Duodenal mucosa (tissue), 2 donors: ENCODE measurements around the gene CILP.

ENCODE experiments used
- H3K27ac ChIP-seq: one replicate; pipeline ENCODE4 v1.7.0; 2013; ENCODE audit warnings: low read depth, low read length
- H3K27me3 ChIP-seq, 2 donors: one replicate each; pipeline ENCODE4 v1.7.0; 2013; ENCODE audit warnings: low read length in 2 of 2, control low read depth in 1 of 2; ENCODE audit not compliant: insufficient read depth in 2 of 2, control insufficient read depth in 1 of 2
- H3K36me3 ChIP-seq, 2 donors: one replicate each; pipeline ENCODE4 v1.7.0; 2013; ENCODE audit warnings: low read length in 2 of 2, control low read depth in 1 of 2; ENCODE audit not compliant: insufficient read depth in 2 of 2, control insufficient read depth in 1 of 2
- H3K4me1 ChIP-seq, 2 donors: one replicate each; pipeline ENCODE4 v1.7.0; 2013; ENCODE audit warnings: low read length in 2 of 2, control low read depth in 1 of 2; ENCODE audit not compliant: insufficient read depth in 2 of 2, control insufficient read depth in 1 of 2
- H3K4me3 ChIP-seq, 2 donors: one replicate each; pipeline ENCODE4 v1.7.0; 2013; ENCODE audit warnings: low read length in 2 of 2, low read depth in 1 of 2
- H3K9ac ChIP-seq, 2 donors: one replicate each; pipeline ENCODE4 v1.7.0; 2013; ENCODE audit warnings: low read length in 2 of 2, low read depth in 1 of 2
- H3K9me3 ChIP-seq, 2 donors: one replicate each; pipeline ENCODE4 v1.7.0; 2013; ENCODE audit warnings: low read length in 2 of 2, control low read depth in 1 of 2; ENCODE audit not compliant: control insufficient read depth in 1 of 2

CILP gene, protein sequence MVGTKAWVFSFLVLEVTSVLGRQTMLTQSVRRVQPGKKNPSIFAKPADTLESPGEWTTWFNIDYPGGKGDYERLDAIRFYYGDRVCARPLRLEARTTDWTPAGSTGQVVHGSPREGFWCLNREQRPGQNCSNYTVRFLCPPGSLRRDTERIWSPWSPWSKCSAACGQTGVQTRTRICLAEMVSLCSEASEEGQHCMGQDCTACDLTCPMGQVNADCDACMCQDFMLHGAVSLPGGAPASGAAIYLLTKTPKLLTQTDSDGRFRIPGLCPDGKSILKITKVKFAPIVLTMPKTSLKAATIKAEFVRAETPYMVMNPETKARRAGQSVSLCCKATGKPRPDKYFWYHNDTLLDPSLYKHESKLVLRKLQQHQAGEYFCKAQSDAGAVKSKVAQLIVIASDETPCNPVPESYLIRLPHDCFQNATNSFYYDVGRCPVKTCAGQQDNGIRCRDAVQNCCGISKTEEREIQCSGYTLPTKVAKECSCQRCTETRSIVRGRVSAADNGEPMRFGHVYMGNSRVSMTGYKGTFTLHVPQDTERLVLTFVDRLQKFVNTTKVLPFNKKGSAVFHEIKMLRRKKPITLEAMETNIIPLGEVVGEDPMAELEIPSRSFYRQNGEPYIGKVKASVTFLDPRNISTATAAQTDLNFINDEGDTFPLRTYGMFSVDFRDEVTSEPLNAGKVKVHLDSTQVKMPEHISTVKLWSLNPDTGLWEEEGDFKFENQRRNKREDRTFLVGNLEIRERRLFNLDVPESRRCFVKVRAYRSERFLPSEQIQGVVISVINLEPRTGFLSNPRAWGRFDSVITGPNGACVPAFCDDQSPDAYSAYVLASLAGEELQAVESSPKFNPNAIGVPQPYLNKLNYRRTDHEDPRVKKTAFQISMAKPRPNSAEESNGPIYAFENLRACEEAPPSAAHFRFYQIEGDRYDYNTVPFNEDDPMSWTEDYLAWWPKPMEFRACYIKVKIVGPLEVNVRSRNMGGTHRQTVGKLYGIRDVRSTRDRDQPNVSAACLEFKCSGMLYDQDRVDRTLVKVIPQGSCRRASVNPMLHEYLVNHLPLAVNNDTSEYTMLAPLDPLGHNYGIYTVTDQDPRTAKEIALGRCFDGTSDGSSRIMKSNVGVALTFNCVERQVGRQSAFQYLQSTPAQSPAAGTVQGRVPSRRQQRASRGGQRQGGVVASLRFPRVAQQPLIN

GRCh38 chr15:65210770-65211481 is at the start of gene CILP:
Gene CILP (minus strand): TSS chr15:65211473. CDS start chr15:65209755, 1,718 bp downstream.
- H3K27me3 ChIP-seq = no peaks in the 10 kb centered on the region
- no peaks in the 10 kb centered on the region for H3K4me1 ChIP-seq
- H3K4me3 ChIP-seq = no peak within 1 kb of the TSS
- no peaks in the 10 kb centered on the region for H3K9me3 ChIP-seq
- H3K9ac ChIP-seq = no peak within 1 kb of the TSS
- no peak within 1 kb of the TSS for H3K27ac ChIP-seq
- no peaks in the 10 kb centered on the region for H3K36me3 ChIP-seq

DNA sequence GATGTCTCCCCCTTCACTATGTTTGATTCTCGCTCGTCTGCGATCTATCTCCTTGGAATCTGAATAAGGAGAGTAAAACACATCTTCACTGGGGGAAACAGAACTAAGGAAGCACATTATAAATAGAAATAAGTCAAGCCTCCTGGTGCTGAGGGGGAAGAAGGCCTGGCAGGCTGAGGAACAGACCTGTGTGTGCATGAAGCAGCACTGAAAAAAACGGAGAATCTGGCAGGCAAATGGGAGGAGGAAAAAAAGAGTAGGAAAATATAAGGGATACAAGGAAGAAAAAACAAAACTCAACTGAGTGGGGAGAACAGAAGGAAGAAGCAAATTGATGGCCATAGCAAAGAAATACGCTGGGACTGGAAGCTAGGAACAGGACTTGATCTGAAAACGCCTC is 49.7 kb upstream of the CILP start:
- Histone ChIP-seq H3K9me3 (no peaks in the 10 kb centered on the region), H3K4me1 (no peaks in the 10 kb centered on the region), H3K9ac (no peak overlapping the region), H3K36me3 (peaks cover 21 to 60% of the 10 kb centered on the region in 2 donors), H3K27me3 (no peaks in the 10 kb centered on the region), H3K4me3 (no peak overlapping the region), H3K27ac (no peak overlapping the region)

DNA sequence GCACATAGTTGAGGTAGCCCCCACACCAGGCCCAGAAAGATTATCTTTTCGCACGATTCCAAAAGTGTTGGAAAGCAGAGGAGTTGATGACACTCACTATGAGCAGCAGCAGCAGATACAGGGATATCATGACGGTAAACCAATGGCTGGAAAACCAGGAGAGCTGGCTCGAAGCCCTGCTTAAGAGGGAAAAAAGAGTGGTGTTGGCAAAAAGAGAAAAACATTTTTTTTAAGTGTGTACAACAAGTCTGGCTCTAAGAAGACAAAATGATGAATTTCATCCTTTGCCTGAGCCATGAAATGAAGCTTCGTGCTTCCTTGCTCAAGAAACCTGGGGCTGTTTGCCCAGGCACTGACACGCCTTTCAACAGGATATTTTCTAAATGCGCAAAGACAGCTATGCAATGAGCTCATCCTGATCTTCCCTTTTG is 48.1 kb upstream of the CILP start:
- no peak overlapping the region for H3K4me3 ChIP-seq
- H3K9ac ChIP-seq = no peak overlapping the region
- no peak overlapping the region for H3K27ac ChIP-seq
- H3K9me3 ChIP-seq = no peaks in the 10 kb centered on the region
- H3K4me1 ChIP-seq = no peaks in the 10 kb centered on the region
- H3K36me3 ChIP-seq = peaks cover 21 to 52% of the 10 kb centered on the region in 2 donors
- H3K27me3 ChIP-seq = no peaks in the 10 kb centered on the region

GRCh38 chr15:65258375-65259262 is 47.3 kb upstream of the CILP start:
- Histone ChIP-seq H3K27ac (no peak overlapping the region), H3K36me3 (peaks cover 21 to 49% of the 10 kb centered on the region in 2 donors), H3K27me3 (no peaks in the 10 kb centered on the region)

DNA sequence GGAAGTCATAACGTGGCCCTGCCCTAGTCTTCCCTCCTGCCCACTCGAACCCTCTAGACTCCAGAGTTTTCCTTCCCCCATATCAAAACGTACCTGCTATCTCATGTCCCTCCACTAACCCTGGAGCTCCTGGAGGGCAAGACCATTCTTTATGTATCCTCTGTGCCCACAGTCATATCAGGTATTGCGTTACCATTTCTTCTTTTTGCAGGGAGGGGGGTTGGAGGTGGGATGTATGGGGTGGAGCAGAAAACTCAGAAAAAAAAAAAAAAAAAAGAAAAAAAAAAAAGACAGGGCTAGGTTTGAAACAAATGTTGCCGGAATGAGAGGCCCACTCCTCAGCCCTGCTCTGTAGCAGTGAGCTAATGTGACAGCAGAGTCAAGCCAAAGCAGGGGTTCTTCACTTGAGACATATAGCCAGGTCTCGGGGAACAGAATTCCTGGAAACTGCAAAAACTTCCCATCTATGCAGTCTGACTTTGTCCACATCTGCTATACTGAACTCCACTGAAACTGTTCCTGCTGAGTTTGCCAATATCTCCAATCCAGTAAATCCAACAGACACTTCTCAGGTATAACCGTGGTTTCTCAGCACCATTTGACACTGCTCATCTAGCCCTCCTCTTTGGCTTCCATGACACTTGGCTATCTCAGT is 44.3 kb upstream of the CILP start:
- no peak overlapping the region for H3K9ac ChIP-seq
- H3K4me1 ChIP-seq = no peaks in the 10 kb centered on the region
- no peak overlapping the region for H3K27ac ChIP-seq
- no peaks in the 10 kb centered on the region for H3K27me3 ChIP-seq
- no peak overlapping the region for H3K4me3 ChIP-seq
- H3K9me3 ChIP-seq = no peaks in the 10 kb centered on the region
- H3K36me3 ChIP-seq = peaks cover 11 to 29% of the 10 kb centered on the region in 2 donors

More at GRCh38 chr15:65258375-65259262, 47.3 kb upstream of the CILP start:
- Histone ChIP-seq H3K9me3 (no peaks in the 10 kb centered on the region), H3K4me1 (no peaks in the 10 kb centered on the region), H3K9ac (no peak overlapping the region), H3K4me3 (no peak overlapping the region)

- Histone ChIP-seq H3K27ac (no peak overlapping the region), H3K27me3 (no peaks in the 10 kb centered on the region), H3K9ac (no peak overlapping the region), H3K36me3 (peaks cover 11 to 21% of the 10 kb centered on the region in 2 donors), H3K9me3 (no peaks in the 10 kb centered on the region), H3K4me1 (no peaks in the 10 kb centered on the region), H3K4me3 (no peak overlapping the region)
These were observed 43.5 kb upstream of the CILP start for GRCh38 chr15:65254758-65255157.

DNA sequence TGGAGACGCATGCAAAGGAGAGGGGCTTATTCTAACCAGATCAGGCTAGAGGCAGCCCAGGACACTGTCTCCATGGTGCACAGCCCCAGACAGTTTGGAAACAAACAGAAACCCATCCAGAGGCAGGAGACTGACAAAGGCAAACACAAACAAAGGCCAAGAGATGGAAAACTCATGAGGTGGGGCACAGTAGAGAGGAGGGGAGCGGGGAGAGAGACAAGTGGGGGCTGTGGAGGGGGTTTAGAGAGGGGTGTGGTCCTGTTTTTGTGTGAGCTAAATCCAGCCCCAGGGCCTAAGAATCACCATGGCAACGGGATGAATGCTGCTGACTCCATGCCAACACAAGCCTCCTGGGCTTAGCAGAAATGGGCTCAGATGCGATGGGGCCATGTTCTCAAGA is 43.1 kb upstream of the CILP start:
- Histone ChIP-seq H3K4me1 (no peaks in the 10 kb centered on the region), H3K27me3 (no peaks in the 10 kb centered on the region), H3K36me3 (peaks cover 11 to 17% of the 10 kb centered on the region in 2 donors), H3K9ac (no peak overlapping the region), H3K4me3 (no peak overlapping the region), H3K9me3 (no peaks in the 10 kb centered on the region), H3K27ac (no peak overlapping the region)

DNA sequence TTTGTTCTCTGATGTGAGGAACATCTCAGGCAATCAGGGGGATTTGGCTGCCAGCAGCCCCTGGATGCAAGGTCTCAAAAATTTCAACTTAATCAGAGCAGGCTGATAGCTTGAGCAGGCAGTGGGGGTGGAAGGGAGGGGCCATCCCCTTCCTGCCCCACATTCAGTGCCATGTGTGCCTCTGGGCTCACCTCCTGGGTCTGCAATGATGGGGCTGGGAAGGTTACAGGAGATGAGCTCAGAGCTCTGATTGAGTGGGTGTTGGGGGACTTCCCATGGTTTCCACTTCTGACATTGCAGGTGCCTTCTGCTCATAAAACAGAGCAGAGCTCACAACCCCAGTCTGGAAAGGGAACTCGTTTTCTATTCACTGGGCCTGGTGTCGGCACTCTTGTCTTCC is 38.4 kb upstream of the CILP start:
- Histone ChIP-seq H3K4me1 (no peaks in the 10 kb centered on the region), H3K4me3 (no peak overlapping the region), H3K27ac (no peak overlapping the region), H3K27me3 (no peaks in the 10 kb centered on the region), H3K9me3 (no peaks in the 10 kb centered on the region), H3K36me3 (no peaks in the 10 kb centered on the region), H3K9ac (no peak overlapping the region)
